ENCODE measurements around the gene ZNF415.
"Not testable (repeated sequence)": the region's sequence is repeated elsewhere in the genome, so short reads cannot be mapped to it uniquely, and the experiment has no call there.

The ZNF415 gene

GRCh38 chr19:53103234-53104203 lies 29.2 kb downstream of the ZNF415 start, which contains the start of gene ZNF160:
Gene ZNF160 (minus strand): TSS chr19:53103422. CDS start chr19:53086276, 17,146 bp downstream.
- in situ Hi-C loops (cut with MboI; ENCODE audit: low sequenced_read_pairs): no loop called here

- in situ Hi-C loops (cut with MboI; ENCODE audit: low sequenced_read_pairs): no loop called here
These were observed 29.9 kb downstream of the ZNF415 start for GRCh38 chr19:53102756-53103233.

- in situ Hi-C loops (cut with MboI; ENCODE audit: low sequenced_read_pairs): no loop called here
These were observed 30.4 kb downstream of the ZNF415 start for GRCh38 chr19:53102206-53102755.

GRCh38 chr19:53101518-53101917 lies 31.2 kb downstream of the ZNF415 start:
- in situ Hi-C loops (cut with MboI; ENCODE audit: low sequenced_read_pairs): no loop called here

- in situ Hi-C loops (cut with MboI; ENCODE audit: low sequenced_read_pairs): not testable (repeated sequence)
These were observed 34.1 kb downstream of the ZNF415 start for GRCh38 chr19:53098570-53098969.

- in situ Hi-C loops (cut with MboI; ENCODE audit: low sequenced_read_pairs): not testable (repeated sequence)
These were observed 35.6 kb downstream of the ZNF415 start for GRCh38 chr19:53096982-53097690.

GRCh38 chr19:53096579-53096978 lies 36.1 kb downstream of the ZNF415 start:
- in situ Hi-C loops (cut with MboI; ENCODE audit: low sequenced_read_pairs): not testable (repeated sequence)

- in situ Hi-C loops (cut with MboI; ENCODE audit: low sequenced_read_pairs): no loop called here
These were observed 37.7 kb downstream of the ZNF415 start for GRCh38 chr19:53094754-53095575.

- in situ Hi-C loops (cut with MboI; ENCODE audit: low sequenced_read_pairs): no loop called here
These were observed 40.0 kb downstream of the ZNF415 start for GRCh38 chr19:53092723-53093122.

- in situ Hi-C loops (cut with MboI; ENCODE audit: low sequenced_read_pairs): no loop called here
These were observed 41.1 kb downstream of the ZNF415 start for GRCh38 chr19:53091413-53092254.

GRCh38 chr19:53088091-53088490 lies 44.6 kb downstream of the ZNF415 start:
- in situ Hi-C loops (cut with MboI; ENCODE audit: low sequenced_read_pairs): no loop called here

GRCh38 chr19:53086949-53087348 lies 45.8 kb downstream of the ZNF415 start:
- in situ Hi-C loops (cut with MboI; ENCODE audit: low sequenced_read_pairs): no loop called here

- in situ Hi-C loops (cut with MboI; ENCODE audit: low sequenced_read_pairs): no loop called here
These were observed 47.2 kb downstream of the ZNF415 start for GRCh38 chr19:53085496-53085895.

- in situ Hi-C loops (cut with MboI; ENCODE audit: low sequenced_read_pairs): no loop called here
These were observed 49.8 kb downstream of the ZNF415 start for GRCh38 chr19:53082929-53083328.

GRCh38 chr19:53079313-53079924 lies 53.3 kb downstream of the ZNF415 start:
- in situ Hi-C loops (cut with MboI; ENCODE audit: low sequenced_read_pairs): no loop called here

GRCh38 chr19:53078668-53079067 lies 54.0 kb downstream of the ZNF415 start:
- in situ Hi-C loops (cut with MboI; ENCODE audit: low sequenced_read_pairs): no loop called here

GRCh38 chr19:53076984-53077383 lies 55.7 kb downstream of the ZNF415 start:
- in situ Hi-C loops (cut with MboI; ENCODE audit: low sequenced_read_pairs): no loop called here

- in situ Hi-C loops (cut with MboI; ENCODE audit: low sequenced_read_pairs): no loop called here
These were observed 63.9 kb downstream of the ZNF415 start for GRCh38 chr19:53068834-53069233.

- in situ Hi-C loops (cut with MboI; ENCODE audit: low sequenced_read_pairs): no loop called here
These were observed 64.5 kb downstream of the ZNF415 start for GRCh38 chr19:53068199-53068598.

Data from HL-60/S4 treated with retinoic acid at 250 ng/mL for 4 days and 3 days (cell line).